Breast epithelium (tissue), 4 donors: ENCODE data around the gene ATXN7L1. TPM values are rescaled to one million over a fixed set of nuclear protein-coding genes. Genes with fewer than 3 reads are reported as not detected.

ENCODE experiments used
- DNase-seq, 2 donors: peaks; one replicate each; pipeline ENCODE4 v3.0.0-alpha.2; 2019; ENCODE audit warnings: low spot score in 2 of 2
- H3K27ac ChIP-seq, 2 donors: fragments of 200-600 bp; sonication (generic) in 1 of 2; one replicate each; pipeline ENCODE4 v1.5.1; 2016 to 2019; ENCODE audit warnings: mild to moderate bottlenecking in 1 of 2
- H3K27me3 ChIP-seq, 2 donors: fragments of 200-600 bp; sonication (generic) in 1 of 2; one replicate each; pipeline versions ENCODE4 v1.5.1 to v1.6.0; 2017 to 2019; ENCODE audit warnings: control low read depth in 1 of 2, mild to moderate bottlenecking in 1 of 2
- H3K36me3 ChIP-seq: fragments of 200-600 bp; one replicate; pipeline ENCODE4 v1.5.1; 2019
- H3K4me1 ChIP-seq, 2 donors: fragments of 200-600 bp; sonication (generic); one replicate each; pipeline ENCODE4 v1.5.1; 2016 to 2019; ENCODE audit warnings: control low read depth in 1 of 2
- H3K4me3 ChIP-seq, 3 donors: fragments of 200-600 bp; sonication (generic); 1 replicate in 2 of 3; 2 replicates in 1 of 3; pipeline ENCODE4 v1.5.1; 2016 to 2019; ENCODE audit warnings: mild to moderate bottlenecking in 3 of 3, moderate library complexity in 2 of 3
- H3K9me3 ChIP-seq, 2 donors: fragments of 200-600 bp; sonication (generic) in 1 of 2; one replicate each; pipeline ENCODE4 v1.5.1; 2016 to 2019; ENCODE audit warnings: control low read depth in 1 of 2
- POLR2A ChIP-seq: fragments of 450-650 bp; IDR thresholded peaks from one replicate; pipeline ENCODE4 v1.6.1; 2016; ENCODE audit warnings: antibody characterized with exemption, mild to moderate bottlenecking, moderate library complexity
- POLR2AphosphoS5 ChIP-seq, 3 donors: sonication (generic); formaldehyde crosslinking; IDR thresholded peaks; one replicate each; pipeline ENCODE4 v1.6.1; 2017; ENCODE audit warnings: antibody characterized with exemption in 3 of 3
- intact Hi-C: fragments of 100-400 bp; cut with DNase I; formaldehyde crosslinking; loops from one replicate; pipeline ENCODE4 v1.15.1; 2023; ENCODE audit warnings: low total_unique reads
- total RNA-seq, 3 donors: library from RNA; depleted of rRNA; stranded (reverse); fragments of >200 nt; gene quantifications; one replicate each; pipeline ENCODE4 v1.1.0, GENCODE V29; 2016
- TF ChIP-seq, protein P1 (sequence below), 3 donors: fragments of 450-650 bp; IDR thresholded peaks; one replicate each; pipeline ENCODE4 v1.5.1; 2016 to 2017; ENCODE audit warnings: antibody characterized with exemption in 3 of 3, mild to moderate bottlenecking in 3 of 3, moderate library complexity in 3 of 3

The ATXN7L1 gene
- total RNA-seq, 3 donors from 2014 or later = 10.7 to 18.4 (median 12.5) TPM

DNA sequence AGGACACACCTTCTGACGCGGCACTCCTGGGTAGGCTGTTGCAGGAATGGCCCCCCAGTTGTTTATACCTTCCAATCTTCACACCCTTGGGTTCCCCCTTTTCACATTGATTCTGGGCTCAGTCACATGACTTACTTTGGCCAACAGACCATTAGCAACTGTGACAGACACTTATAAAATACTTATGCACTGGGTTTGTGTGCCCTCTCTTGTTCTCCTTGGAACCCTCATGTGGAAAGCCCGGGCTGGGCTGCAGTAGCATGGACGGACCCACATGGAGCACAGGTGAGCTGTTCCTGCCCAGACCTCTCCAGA, 69.0 kb downstream of the ATXN7L1 start:
- no peak for TF ChIP-seq POLR2AphosphoS5 (IDR thresholded peaks at IDR 0.05)
- TF ChIP-seq, protein P1, sequence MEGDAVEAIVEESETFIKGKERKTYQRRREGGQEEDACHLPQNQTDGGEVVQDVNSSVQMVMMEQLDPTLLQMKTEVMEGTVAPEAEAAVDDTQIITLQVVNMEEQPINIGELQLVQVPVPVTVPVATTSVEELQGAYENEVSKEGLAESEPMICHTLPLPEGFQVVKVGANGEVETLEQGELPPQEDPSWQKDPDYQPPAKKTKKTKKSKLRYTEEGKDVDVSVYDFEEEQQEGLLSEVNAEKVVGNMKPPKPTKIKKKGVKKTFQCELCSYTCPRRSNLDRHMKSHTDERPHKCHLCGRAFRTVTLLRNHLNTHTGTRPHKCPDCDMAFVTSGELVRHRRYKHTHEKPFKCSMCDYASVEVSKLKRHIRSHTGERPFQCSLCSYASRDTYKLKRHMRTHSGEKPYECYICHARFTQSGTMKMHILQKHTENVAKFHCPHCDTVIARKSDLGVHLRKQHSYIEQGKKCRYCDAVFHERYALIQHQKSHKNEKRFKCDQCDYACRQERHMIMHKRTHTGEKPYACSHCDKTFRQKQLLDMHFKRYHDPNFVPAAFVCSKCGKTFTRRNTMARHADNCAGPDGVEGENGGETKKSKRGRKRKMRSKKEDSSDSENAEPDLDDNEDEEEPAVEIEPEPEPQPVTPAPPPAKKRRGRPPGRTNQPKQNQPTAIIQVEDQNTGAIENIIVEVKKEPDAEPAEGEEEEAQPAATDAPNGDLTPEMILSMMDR (IDR thresholded peaks at IDR 0.05) = no peak
- no peak for TF ChIP-seq POLR2A
- intact Hi-C loops = no loop called here
- Histone ChIP-seq H3K4me3 (no peak overlapping the region), H3K27ac (no peak overlapping the region), H3K4me1 (no peaks in the 10 kb centered on the region), H3K27me3 (no peaks in the 10 kb centered on the region), H3K36me3 (no peaks in the 10 kb centered on the region), H3K9me3 (no peaks in the 10 kb centered on the region)
- DNase-seq = no peak

GRCh38 chr7:105806592-105807447, 69.6 kb downstream of the ATXN7L1 start:
- intact Hi-C loops = no loop called here
- no peak for TF ChIP-seq POLR2AphosphoS5 (IDR thresholded peaks at IDR 0.05)
- no peak for TF ChIP-seq POLR2A
- TF ChIP-seq, protein P1 (IDR thresholded peaks at IDR 0.05) = no peak
- DNase-seq = no peak
- H3K9me3 ChIP-seq = no peaks in the 10 kb centered on the region
- no peaks in the 10 kb centered on the region for H3K36me3 ChIP-seq
- H3K27me3 ChIP-seq = no peaks in the 10 kb centered on the region
- H3K27ac ChIP-seq = no peak overlapping the region
- H3K4me1 ChIP-seq = no peaks in the 10 kb centered on the region
- no peak overlapping the region for H3K4me3 ChIP-seq

DNA sequence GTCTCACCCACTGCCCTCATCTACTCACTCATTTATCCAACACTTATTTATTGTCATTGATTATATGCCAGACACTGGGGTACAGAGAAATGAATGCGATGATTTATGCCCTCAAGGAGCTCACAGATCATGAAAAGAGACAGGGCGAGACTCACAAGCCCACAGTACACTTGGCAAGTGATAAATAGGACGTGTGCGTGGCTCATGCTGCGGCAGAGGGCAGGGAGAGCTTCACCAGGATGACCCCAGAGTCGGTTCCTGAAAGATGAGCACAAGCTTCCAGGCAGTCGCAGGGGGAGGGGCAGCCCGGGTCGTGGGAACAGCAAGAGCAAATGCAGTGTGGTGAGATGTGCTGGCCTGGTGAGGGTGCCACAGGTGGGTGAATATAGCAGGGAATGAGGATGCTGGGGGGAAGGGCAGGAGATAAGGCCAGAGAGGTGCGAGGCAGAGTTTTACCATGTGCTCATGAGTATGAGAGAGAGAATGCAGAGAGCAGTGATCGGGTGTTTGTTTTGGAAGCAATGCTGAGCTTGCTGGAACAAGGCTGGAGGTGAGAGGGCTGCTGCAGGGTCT, 70.9 kb downstream of the ATXN7L1 start:
- Histone ChIP-seq H3K36me3 (no peaks in the 10 kb centered on the region), H3K9me3 (no peaks in the 10 kb centered on the region), H3K27ac (no peak overlapping the region), H3K4me1 (no peaks in the 10 kb centered on the region), H3K4me3 (no peak overlapping the region), H3K27me3 (no peaks in the 10 kb centered on the region)
- intact Hi-C loops = no loop called here
- no peak for DNase-seq
- TF ChIP-seq POLR2AphosphoS5 (IDR thresholded peaks at IDR 0.05) (no peak), POLR2A (no peak)
- TF ChIP-seq, protein P1 (IDR thresholded peaks at IDR 0.05) = no peak

- intact Hi-C loops = no loop called here
- Histone ChIP-seq H3K4me3 (no peak overlapping the region), H3K9me3 (no peaks in the 10 kb centered on the region), H3K27ac (no peak overlapping the region), H3K27me3 (no peaks in the 10 kb centered on the region), H3K36me3 (no peaks in the 10 kb centered on the region), H3K4me1 (no peaks in the 10 kb centered on the region)
- TF ChIP-seq, protein P1 (IDR thresholded peaks at IDR 0.05) = no peak
- TF ChIP-seq POLR2A (no peak), POLR2AphosphoS5 (IDR thresholded peaks at IDR 0.05) (no peak)
- DNase-seq = no peak
These were observed 73.0 kb downstream of the ATXN7L1 start for GRCh38 chr7:105803429-105803736.

GRCh38 chr7:105802604-105803428, 73.6 kb downstream of the ATXN7L1 start:
- H3K36me3 ChIP-seq = no peaks in the 10 kb centered on the region

More at GRCh38 chr7:105802604-105803428, 73.6 kb downstream of the ATXN7L1 start:
- Histone ChIP-seq H3K27me3 (no peaks in the 10 kb centered on the region), H3K27ac (no peak overlapping the region), H3K9me3 (no peaks in the 10 kb centered on the region), H3K4me1 (no peaks in the 10 kb centered on the region), H3K4me3 (no peak overlapping the region)
- no peak for DNase-seq
- intact Hi-C loops = no loop called here
- TF ChIP-seq, protein P1 (IDR thresholded peaks at IDR 0.05) = no peak
- TF ChIP-seq POLR2AphosphoS5 (IDR thresholded peaks at IDR 0.05) (no peak), POLR2A (no peak)
